Measurements from ENCODE around the gene PIEZO1. TPM values are rescaled to one million over a fixed set of nuclear protein-coding genes. Genes with fewer than 3 reads are reported as not detected.
A peak's percentile ranks its signal among the peaks of the same experiment; 100 is the strongest.

The PIEZO1 gene
- polyA plus RNA-seq, 2 of the 4 experiments (the other 2 are of a cell fraction) = 26.1 to 84.7 TPM

DNA sequence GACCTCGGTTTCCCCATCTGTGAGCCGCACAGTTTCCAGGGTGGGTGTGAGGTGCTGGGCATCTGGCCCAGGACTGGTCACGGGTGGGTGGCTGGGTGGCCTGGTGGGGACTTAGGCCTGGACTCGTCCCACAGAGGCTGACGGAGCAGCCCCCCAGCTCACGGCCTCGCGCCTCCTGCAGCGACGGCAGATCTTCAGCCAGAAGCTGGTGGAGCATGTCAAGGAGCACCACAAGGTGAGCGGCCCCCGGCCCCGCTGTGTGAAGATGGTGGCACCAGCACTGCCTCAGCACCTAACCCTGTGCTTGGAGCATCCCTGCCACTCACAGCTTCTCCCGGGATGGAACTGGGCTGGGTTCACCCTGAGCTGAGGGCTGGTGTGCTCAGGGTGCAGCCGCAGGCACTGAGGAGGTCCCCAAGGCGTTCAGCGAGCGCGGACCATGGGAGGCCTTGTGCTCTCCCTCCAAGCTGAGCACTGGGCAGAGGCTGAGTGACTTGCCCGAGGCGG, 20.9 kb upstream of the PIEZO1 start:
- TF ChIP-seq ZSCAN20 (CRISPR knock-in tag; IDR thresholded peaks at IDR 0.05) = no peak
- TF ChIP-seq, protein P1, sequence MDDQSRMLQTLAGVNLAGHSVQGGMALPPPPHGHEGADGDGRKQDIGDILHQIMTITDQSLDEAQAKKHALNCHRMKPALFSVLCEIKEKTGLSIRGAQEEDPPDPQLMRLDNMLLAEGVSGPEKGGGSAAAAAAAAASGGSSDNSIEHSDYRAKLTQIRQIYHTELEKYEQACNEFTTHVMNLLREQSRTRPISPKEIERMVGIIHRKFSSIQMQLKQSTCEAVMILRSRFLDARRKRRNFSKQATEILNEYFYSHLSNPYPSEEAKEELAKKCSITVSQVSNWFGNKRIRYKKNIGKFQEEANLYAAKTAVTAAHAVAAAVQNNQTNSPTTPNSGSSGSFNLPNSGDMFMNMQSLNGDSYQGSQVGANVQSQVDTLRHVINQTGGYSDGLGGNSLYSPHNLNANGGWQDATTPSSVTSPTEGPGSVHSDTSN (IDR thresholded peaks at IDR 0.05) = peak; percentile 31; the same call in 1 of the 2 replicates
- ChIA-PET CTCF (interaction anchor here (0.7 to 1.2 kb wide), 3 partner anchors 21 to 69 kb away, joined by 3 to 4 read pairs (median 3); partner anchors contain the start of gene PIEZO1), POLR2A (interaction anchor here (0.9 kb wide), 1 partner anchor 51 kb away, joined by 3 read pairs; the partner anchor contains the start of genes GALNS and TRAPPC2L)
- FAIRE-seq = no peak
- no peaks in the 10 kb centered on the region for H3K9me3 ChIP-seq
- no peak overlapping the region; the same call in 2 of the 3 replicates for H3K4me2 ChIP-seq
- no peak for DNase-seq (ENCODE audit: low read depth in 1 of 2, low spot score in 1 of 2)
- no peak overlapping the region for H3K27ac ChIP-seq
- H3K4me1 ChIP-seq = peaks cover 30% of the 10 kb centered on the region
- H3K4me3 ChIP-seq = no peak overlapping the region
- whole genome bisulfite sequencing (ENCODE audit: missing lambda C conversion rate) = over 99% methylated on average over 18 of the region's 21 CpGs
- peak in 1 of 2 experiments; percentile 1; a peak in 3 of 6 replicates for ATAC-seq

DNA sequence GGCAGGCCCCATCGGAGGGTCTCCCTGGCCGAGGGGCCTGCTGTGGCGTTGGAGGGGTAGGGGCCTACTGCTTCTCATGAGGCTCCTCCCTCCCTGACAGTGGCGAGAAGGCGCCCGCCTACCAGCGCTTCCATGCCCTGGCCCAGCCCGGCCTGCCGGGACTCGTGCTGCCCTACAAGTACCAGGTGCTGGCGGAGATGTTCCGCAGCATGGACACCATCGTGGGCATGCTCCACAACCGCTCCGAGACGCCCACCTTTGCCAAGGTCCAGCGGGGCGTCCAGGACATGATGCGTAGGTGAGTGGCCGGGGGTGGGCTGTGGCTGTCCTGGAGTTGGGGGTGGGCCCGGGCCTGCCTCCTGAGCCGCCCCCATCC, 20.3 kb upstream of the PIEZO1 start:
- Histone ChIP-seq H3K4me3 (peak overlapping the region; percentile 73; the same call in 2 of the 3 replicates), H3K9me3 (no peaks in the 10 kb centered on the region), H3K4me2 (peak overlapping the region; percentile 100), H3K4me1 (peaks cover 26% of the 10 kb centered on the region), H3K27ac (peak overlapping the region in 1 of 2 experiments; percentile 94; a peak in 3 of 6 replicates)
- FAIRE-seq = no peak
- CTCF ChIA-PET = interaction anchor here (0.7 kb wide), 1 partner anchor 53 kb away, joined by 3 read pairs; no protein-coding TSS in a partner anchor
- TF ChIP-seq ESRRA (IDR thresholded peaks at IDR 0.05; ENCODE audit: borderline replicate concordance, low read length) (no peak), RCOR1 (IDR thresholded peaks at IDR 0.05; ENCODE audit: low read depth, low read length) (no peak), ZC3H11A (IDR thresholded peaks at IDR 0.05) (no peak)
- TF ChIP-seq, protein P2, sequence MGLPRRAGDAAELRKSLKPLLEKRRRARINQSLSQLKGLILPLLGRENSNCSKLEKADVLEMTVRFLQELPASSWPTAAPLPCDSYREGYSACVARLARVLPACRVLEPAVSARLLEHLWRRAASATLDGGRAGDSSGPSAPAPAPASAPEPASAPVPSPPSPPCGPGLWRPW (IDR thresholded peaks at IDR 0.05) = no peak
- no peak for DNase-seq (ENCODE audit: low read depth in 1 of 2, low spot score in 1 of 2)
- peak in 1 of 2 experiments; percentile 1; a peak in 2 of 6 replicates for ATAC-seq
- 90% methylated on average over 8 of the region's 22 CpGs for WGBS (ENCODE audit: missing lambda C conversion rate)
- POLR2A ChIA-PET = no interaction called here

DNA sequence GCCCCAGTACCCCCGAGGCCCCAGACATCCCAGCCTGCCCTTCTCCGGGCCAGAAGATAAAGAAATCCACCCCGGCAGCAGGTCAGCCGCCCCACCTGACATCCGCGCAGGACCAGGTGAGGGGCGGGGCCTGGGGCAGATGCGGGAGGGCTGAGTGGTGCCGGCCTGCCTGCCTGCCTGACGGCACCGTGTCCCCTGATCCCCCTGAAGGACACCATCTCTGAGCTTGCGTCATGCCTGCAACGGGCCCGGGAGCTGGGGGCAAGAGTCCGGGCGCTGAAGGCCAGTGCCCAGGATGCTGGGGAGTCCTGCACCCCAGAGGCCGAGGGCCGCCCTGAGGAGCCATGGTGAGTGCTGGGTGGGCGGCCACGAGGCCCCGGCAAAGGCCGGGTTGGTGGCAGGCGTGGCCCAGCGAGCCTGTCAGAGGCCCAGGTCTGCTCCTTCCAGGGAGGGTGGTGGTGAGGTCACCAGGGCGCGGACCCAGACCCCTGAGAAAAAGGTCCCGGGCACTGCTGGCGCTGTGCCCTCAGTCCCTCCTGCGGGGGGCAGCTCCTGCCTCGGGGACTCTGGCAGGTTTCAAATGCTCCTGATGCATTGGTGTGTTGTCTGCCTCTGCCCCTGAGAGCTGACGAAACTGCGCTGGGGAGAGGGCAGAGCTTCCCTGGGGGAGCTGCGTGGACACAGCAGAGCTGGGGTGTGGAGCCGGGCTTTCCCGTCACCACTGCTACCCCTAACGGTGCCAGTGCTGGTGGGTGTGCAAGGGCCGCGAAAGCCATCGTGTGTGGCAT, 19.7 kb upstream of the PIEZO1 start:
- ChIA-PET CTCF (interaction anchor here (1.5 kb wide), 1 partner anchor 11 kb away, joined by 5 read pairs; no protein-coding TSS in a partner anchor), POLR2A (no interaction called here)
- TF ChIP-seq POLR2A (IDR thresholded peaks at IDR 0.05; ENCODE audit: low read length) (no peak), HDAC2 (IDR thresholded peaks at IDR 0.05) (no peak), HOXA7 (CRISPR knock-in tag; IDR thresholded peaks at IDR 0.05) (no peak), CHD4 (IDR thresholded peaks at IDR 0.05; ENCODE audit: borderline replicate concordance) (no peak), HOXB5 (CRISPR knock-in tag; IDR thresholded peaks at IDR 0.05) (no peak), KDM1A (IDR thresholded peaks at IDR 0.05; ENCODE audit: low read depth) (no peak), TP53 (CRISPR knock-in tag; IDR thresholded peaks at IDR 0.05) (no peak), FOSL2 (IDR thresholded peaks at IDR 0.05) (no peak), FOSL2 (CRISPR knock-in tag; IDR thresholded peaks at IDR 0.05) (no peak)
- TF ChIP-seq, protein P3, sequence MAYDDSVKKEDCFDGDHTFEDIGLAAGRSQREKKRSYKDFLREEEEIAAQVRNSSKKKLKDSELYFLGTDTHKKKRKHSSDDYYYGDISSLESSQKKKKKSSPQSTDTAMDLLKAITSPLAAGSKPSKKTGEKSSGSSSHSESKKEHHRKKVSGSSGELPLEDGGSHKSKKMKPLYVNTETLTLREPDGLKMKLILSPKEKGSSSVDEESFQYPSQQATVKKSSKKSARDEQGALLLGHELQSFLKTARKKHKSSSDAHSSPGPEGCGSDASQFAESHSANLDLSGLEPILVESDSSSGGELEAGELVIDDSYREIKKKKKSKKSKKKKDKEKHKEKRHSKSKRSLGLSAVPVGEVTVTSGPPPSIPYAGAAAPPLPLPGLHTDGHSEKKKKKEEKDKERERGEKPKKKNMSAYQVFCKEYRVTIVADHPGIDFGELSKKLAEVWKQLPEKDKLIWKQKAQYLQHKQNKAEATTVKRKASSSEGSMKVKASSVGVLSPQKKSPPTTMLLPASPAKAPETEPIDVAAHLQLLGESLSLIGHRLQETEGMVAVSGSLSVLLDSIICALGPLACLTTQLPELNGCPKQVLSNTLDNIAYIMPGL (CRISPR knock-in tag; IDR thresholded peaks at IDR 0.05; ENCODE audit: borderline replicate concordance) = no peak

More for the DNA sequence above, 19.7 kb upstream of the PIEZO1 start:
- FAIRE-seq = no peak
- WGBS (ENCODE audit: missing lambda C conversion rate) = 57% methylated on average over 18 of the region's 39 CpGs
- peak overlapping the region; percentile 100 for H3K4me2 ChIP-seq
- DNase-seq (ENCODE audit: low read depth in 1 of 2, low spot score in 1 of 2) = peak in 1 of 2 experiments; percentile 36
- H3K4me3 ChIP-seq = peak overlapping the region; percentile 73
- peak overlapping the region; percentile 88 to 94 for H3K27ac ChIP-seq
- ATAC-seq = peak; percentile 25 to 35; a peak in 5 of 6 replicates
- peaks cover 20% of the 10 kb centered on the region for H3K4me1 ChIP-seq
- H3K9me3 ChIP-seq = no peaks in the 10 kb centered on the region
